ENCODE measurements around the gene NCR2. TPM values are rescaled to one million over a fixed set of nuclear protein-coding genes. Genes with fewer than 3 reads are reported as not detected.
A peak's percentile ranks its signal among the peaks of the same experiment; 100 is the strongest.

Gene NCR2
- total and polyA plus RNA-seq, 8 donors = not detected

DNA sequence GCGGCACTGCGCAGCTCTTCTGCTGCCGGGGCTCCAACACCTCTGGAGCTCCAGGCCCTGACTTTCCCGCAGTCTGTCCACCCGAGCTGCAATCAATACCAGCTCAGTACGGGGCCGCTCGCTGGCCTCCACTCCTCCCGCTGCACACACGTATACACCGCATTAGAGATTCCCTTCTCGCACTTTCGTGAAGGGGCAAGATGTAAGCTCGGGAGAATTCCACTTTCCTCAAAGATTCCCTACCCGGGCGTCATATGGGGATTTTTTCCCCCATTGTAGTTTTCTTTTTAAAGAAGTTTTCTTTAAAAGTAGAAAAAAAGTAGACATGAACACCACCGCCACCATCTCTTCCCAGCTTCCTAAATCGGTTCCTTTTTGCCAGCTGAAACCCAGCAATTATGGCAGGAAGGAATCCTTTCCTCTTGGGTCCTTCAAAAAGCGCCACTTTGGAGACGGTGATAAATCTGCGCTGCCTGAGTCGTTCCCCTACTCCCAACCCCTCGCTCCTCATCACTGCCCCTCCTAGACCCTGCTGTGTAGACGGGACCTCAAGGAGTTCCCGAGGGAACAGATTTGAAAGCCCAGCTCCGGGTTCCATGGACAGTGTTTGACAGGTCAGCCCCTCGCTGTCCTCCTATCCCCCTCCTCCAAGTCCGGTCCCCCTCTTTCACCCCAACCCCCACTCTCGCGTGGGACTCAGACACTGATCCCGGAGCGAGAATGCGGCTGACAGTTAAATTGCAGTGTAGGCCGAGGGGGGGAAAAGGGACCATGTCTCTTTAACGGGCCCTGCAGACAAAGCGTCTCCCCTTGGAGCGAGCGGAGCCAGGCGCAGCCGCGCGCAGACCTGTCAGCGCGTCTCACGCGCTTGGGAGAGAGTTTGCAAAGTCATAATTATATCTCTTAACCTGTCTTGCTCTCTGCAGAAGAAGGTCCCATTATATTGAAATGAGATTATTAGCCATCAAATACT lies 39.5 kb downstream of the NCR2 start:
- Histone ChIP-seq H3K36me3 (no peaks in the 10 kb centered on the region), H3K27me3 (peaks cover 71 to 96% of the 10 kb centered on the region in 2 donors), H3K27ac (no peak overlapping the region), H3K9me3 (no peaks in the 10 kb centered on the region), H3K4me3 (no peak overlapping the region), H3K4me1 (peaks cover 16 to 32% of the 10 kb centered on the region in 2 donors)
- intact Hi-C loops (cut with DNase I) = no loop called here
- no peak for ATAC-seq
- DNase-seq = peak in 2 of 4 donors; percentile 3 to 16
- TF ChIP-seq, protein P1, sequence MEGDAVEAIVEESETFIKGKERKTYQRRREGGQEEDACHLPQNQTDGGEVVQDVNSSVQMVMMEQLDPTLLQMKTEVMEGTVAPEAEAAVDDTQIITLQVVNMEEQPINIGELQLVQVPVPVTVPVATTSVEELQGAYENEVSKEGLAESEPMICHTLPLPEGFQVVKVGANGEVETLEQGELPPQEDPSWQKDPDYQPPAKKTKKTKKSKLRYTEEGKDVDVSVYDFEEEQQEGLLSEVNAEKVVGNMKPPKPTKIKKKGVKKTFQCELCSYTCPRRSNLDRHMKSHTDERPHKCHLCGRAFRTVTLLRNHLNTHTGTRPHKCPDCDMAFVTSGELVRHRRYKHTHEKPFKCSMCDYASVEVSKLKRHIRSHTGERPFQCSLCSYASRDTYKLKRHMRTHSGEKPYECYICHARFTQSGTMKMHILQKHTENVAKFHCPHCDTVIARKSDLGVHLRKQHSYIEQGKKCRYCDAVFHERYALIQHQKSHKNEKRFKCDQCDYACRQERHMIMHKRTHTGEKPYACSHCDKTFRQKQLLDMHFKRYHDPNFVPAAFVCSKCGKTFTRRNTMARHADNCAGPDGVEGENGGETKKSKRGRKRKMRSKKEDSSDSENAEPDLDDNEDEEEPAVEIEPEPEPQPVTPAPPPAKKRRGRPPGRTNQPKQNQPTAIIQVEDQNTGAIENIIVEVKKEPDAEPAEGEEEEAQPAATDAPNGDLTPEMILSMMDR (IDR thresholded peaks at IDR 0.05) = no peak

DNA sequence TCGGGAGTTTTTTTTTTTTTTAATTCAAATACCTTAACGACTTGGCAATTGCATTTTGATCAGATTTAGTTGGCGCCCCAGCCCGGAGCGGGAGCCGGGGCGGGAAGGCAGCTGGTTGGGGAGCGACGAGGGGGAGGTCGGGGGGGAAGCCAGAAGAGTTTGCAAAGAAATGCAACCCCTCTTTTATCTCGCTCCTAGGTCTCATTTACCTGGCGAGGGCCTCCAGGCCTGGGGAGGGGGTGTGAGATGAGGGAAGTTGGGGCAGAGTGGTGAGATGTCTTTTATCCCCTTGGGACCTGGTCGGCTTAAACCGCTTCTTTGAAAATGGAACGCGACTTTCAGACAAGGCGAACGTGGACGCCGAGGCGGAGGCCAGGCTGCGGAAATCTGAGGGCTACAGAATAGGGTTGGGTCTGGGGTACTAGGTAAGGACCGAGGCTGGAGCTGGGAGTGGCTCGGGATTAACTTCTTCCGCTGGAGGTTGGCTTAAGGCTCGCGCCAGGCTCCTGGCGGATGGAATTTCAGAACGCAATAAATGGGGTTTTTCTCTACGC lies 40.3 kb downstream of the NCR2 start:
- no peak for ATAC-seq
- no peaks in the 10 kb centered on the region for H3K9me3 ChIP-seq
- peaks cover 16 to 32% of the 10 kb centered on the region in 2 donors for H3K4me1 ChIP-seq
- H3K36me3 ChIP-seq = no peaks in the 10 kb centered on the region
- TF ChIP-seq, protein P1 (IDR thresholded peaks at IDR 0.05) = no peak
- peak in 1 of 4 donors; percentile 9 for DNase-seq
- H3K4me3 ChIP-seq = no peak overlapping the region
- peaks cover 68 to 91% of the 10 kb centered on the region in 2 donors for H3K27me3 ChIP-seq
- intact Hi-C loops (cut with DNase I) = no loop called here
- H3K27ac ChIP-seq = no peak overlapping the region

DNA sequence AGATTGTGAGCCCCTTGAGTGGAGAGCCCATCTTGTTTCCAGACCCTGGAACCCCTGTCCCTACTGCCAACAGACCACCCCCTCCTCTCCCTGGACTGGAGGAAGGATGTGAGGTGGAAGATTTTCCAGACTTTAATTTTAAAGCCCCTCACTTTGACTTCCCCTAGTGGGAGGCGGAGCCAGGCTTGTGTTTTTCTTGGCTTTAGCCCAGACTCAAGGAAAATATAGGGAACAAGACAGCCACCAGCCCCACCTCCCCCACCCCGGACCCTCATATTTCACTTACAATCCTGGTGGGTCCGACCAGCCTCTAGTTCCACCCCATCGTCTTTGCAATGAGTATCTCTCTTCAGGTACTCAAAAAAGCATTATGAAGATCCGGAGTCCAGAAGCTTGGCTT lies 40.8 kb downstream of the NCR2 start:
- ATAC-seq (no peak), DNase-seq (no peak)
- Histone ChIP-seq H3K27me3 (peaks cover 68 to 86% of the 10 kb centered on the region in 2 donors), H3K9me3 (no peaks in the 10 kb centered on the region), H3K27ac (no peak overlapping the region), H3K4me1 (peaks cover 16 to 32% of the 10 kb centered on the region in 2 donors), H3K36me3 (no peaks in the 10 kb centered on the region), H3K4me3 (no peak overlapping the region)
- intact Hi-C loops (cut with DNase I) = no loop called here
- TF ChIP-seq, protein P1 (IDR thresholded peaks at IDR 0.05) = no peak

DNA sequence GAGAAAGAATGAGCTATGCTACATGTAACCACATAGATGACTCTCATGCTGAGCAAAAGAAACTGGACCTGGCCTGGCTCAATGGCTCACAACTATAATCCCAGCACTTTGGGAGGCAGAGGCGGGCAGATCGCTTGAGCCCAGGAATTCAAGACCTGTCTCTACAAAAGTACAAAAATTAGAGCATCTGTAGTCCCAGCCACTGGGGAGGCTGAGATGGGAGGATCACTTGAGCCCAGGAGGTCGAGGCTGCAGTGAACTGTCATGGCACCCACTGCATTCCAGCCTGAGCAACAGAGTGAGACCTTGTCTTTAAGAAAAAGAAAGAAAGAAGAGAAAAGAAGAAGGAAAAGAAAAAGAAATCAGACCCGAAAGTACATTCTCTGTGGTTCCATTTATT lies 41.7 kb downstream of the NCR2 start:
- peaks cover 59 to 81% of the 10 kb centered on the region in 2 donors for H3K27me3 ChIP-seq
- TF ChIP-seq, protein P1 (IDR thresholded peaks at IDR 0.05) = no peak
- intact Hi-C loops (cut with DNase I) = no loop called here

DNA sequence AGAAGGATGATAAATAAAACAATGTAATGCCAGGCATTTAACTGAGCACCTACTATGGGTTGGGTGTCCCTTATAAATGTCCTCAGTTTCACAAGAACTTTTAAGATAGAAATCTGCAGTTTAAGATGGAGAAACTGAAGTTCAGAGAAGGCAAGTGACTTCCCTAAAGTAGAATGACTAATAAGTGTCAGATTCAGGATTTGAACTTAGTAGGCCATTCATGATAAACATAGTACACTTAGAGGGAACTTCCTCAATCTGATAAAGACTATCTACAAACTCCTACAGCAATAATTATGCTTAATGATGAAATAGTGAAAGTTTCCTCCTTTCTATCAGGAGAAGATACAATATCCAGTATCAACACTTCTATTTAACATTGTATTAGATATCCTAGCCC lies 43.9 kb downstream of the NCR2 start:
- no peak overlapping the region for H3K4me3 ChIP-seq
- H3K27ac ChIP-seq = no peak overlapping the region
- no peaks in the 10 kb centered on the region for H3K36me3 ChIP-seq
- H3K4me1 ChIP-seq = peaks cover 1 to 2% of the 10 kb centered on the region in 2 donors
- TF ChIP-seq, protein P1 (IDR thresholded peaks at IDR 0.05) = no peak
- ATAC-seq = no peak
- intact Hi-C loops (cut with DNase I) = no loop called here
- DNase-seq = no peak
- peaks cover 37 to 75% of the 10 kb centered on the region in 2 donors for H3K27me3 ChIP-seq
- no peaks in the 10 kb centered on the region for H3K9me3 ChIP-seq

More for the DNA sequence above, 41.7 kb downstream of the NCR2 start:
- Histone ChIP-seq H3K27ac (no peak overlapping the region), H3K36me3 (no peaks in the 10 kb centered on the region), H3K4me3 (no peak overlapping the region), H3K9me3 (no peaks in the 10 kb centered on the region), H3K4me1 (peaks cover 12 to 24% of the 10 kb centered on the region in 2 donors)
- DNase-seq (no peak), ATAC-seq (no peak)
